ENCODE results near the gene NPAS1. TPM values are rescaled to one million over a fixed set of nuclear protein-coding genes. Genes with fewer than 3 reads are reported as not detected.

The NPAS1 gene
- total and polyA plus RNA-seq, 2 of the 8 experiments (the other 6 are each of a cell fraction or from before 2014, with no cell fraction given): 9.9 to 13.9 TPM

- CTCF ChIA-PET (ENCODE audit: partially characterized antibody): interaction anchor here (0.9 kb wide), 1 partner anchor 8 kb away, joined by 3 read pairs; the partner anchor contains the start of gene NPAS1
- Histone ChIP-seq H2BK20ac (ENCODE audit: low read length) (no peak overlapping the region), H3K9ac (replicated peaks in 1 of 4; ENCODE audit: extremely low read depth in 1 of 4, low read depth in 3 of 4, low read length in 3 of 4) (no peak overlapping the region), H4K20me1 (replicated peaks in 1 of 2; ENCODE audit: control insufficient read depth in 1 of 2, insufficient read depth in 2 of 2, low read length in 2 of 2) (peaks cover 0 to 5% of the 10 kb centered on the region in 2 experiments), H3K4me1 (replicated peaks in 1 of 4; ENCODE audit: control insufficient read depth in 3 of 4, insufficient read depth in 4 of 4, low read length in 3 of 4) (peaks cover 8 to 19% (median 15%) of the 10 kb centered on the region in 4 experiments), H3K79me1 (ENCODE audit: low read depth, low read length) (no peaks in the 10 kb centered on the region), H4K8ac (ENCODE audit: extremely low read depth, insufficient read depth, low read length) (no peak overlapping the region), H3K79me2 (ENCODE audit: control insufficient read depth in 1 of 2, insufficient read depth in 2 of 2, low read length in 2 of 2) (no peaks in the 10 kb centered on the region), H3K18ac (ENCODE audit: extremely low read depth, low read length) (peak overlapping the region; percentile 60), H3K14ac (ENCODE audit: insufficient read length) (no peak overlapping the region), H3K9me3 (ENCODE audit: insufficient read depth in 2 of 2, low read depth in 1 of 2, low read length in 1 of 2) (no peaks in the 10 kb centered on the region), H2BK120ac (replicated peaks; ENCODE audit: low read depth, low read length) (no peak overlapping the region), H2AFZ (ENCODE audit: low read length) (no peak overlapping the region), H2BK15ac (ENCODE audit: low read length) (no peak overlapping the region), H3K27ac (ENCODE audit: low read depth, low read length) (no peak overlapping the region), H2AK5ac (ENCODE audit: low read depth, low read length) (peak overlapping the region; percentile 75; the same call in 1 of the 2 replicates), H4K91ac (replicated peaks; ENCODE audit: insufficient read length, low read length) (peak overlapping the region; percentile 1), H3K23ac (ENCODE audit: insufficient read length) (no peak overlapping the region), H3K27me3 (replicated peaks in 1 of 4; ENCODE audit: control insufficient read depth in 3 of 4, extremely low read depth in 1 of 4, insufficient read depth in 3 of 4, low read length in 3 of 4) (peaks cover 1 to 14% (median 10%) of the 10 kb centered on the region in 4 experiments), H3K4me3 (ENCODE audit: extremely low read depth in 1 of 4, insufficient read depth in 2 of 4, low read depth in 3 of 4, low read length in 4 of 4) (no peak overlapping the region), H3K56ac (replicated peaks; ENCODE audit: insufficient read length, low read depth, low read length) (no peak overlapping the region), H3K4ac (replicated peaks; ENCODE audit: insufficient read length, low read depth, low read length) (no peak overlapping the region), H3K23me2 (ENCODE audit: low read depth, low read length) (peaks cover 4% of the 10 kb centered on the region; the same call in 1 of the 2 replicates), H4K5ac (ENCODE audit: insufficient read length, low read depth, low read length) (no peak overlapping the region), H3K36me3 (ENCODE audit: control insufficient read depth in 2 of 4, insufficient read depth in 4 of 4, low read length in 3 of 4) (no peaks in the 10 kb centered on the region), H3K4me2 (ENCODE audit: insufficient read depth in 1 of 2, low read depth in 2 of 2, low read length in 2 of 2) (peak overlapping the region; percentile 46 to 55; a peak in 2 of 4 replicates), H2BK5ac (ENCODE audit: low read depth, low read length) (no peak overlapping the region; the same call in 1 of the 2 replicates), H2BK12ac (ENCODE audit: low read depth, low read length) (peak overlapping the region; percentile 17; the same call in 1 of the 2 replicates)
- WGBS, 2 experiments (ENCODE audit: extremely low coverage in 1 of 2, insufficient coverage in 1 of 2, insufficient read length in 1 of 2, insufficient replicate concordance in 2 of 2, low coverage in 1 of 2, low lambda C conversion rate in 2 of 2, missing lambda C conversion rate in 1 of 2): 78% methylated on average over 9 of the region's 12 CpGs; no CpG with 5 or more reads in 1 of the 2 experiments
- FAIRE-seq (no peak), DNase-seq (ENCODE audit: low read depth in 1 of 2, low spot score in 2 of 2) (no peak)
- TF ChIP-seq USF2 (IDR thresholded peaks at IDR 0.05; ENCODE audit: low read length) (no peak), SIX5 (IDR thresholded peaks at IDR 0.05; ENCODE audit: low read depth, low read length) (no peak)
- POLR2A ChIA-PET (ENCODE audit: partially characterized antibody): interaction anchor here (1.0 to 1.6 kb wide), 2 partner anchors 12 to 199 kb away, joined by 3 to 5 read pairs; no protein-coding TSS in a partner anchor
Observed at GRCh38 chr19:47027586-47028088, 8.0 kb downstream of the NPAS1 start.
